ENCODE results near the gene RYR3. TPM values are rescaled to one million over a fixed set of nuclear protein-coding genes. Genes with fewer than 3 reads are reported as not detected.

Gene RYR3
- total RNA-seq, 1 donor from 2014 or later: not detected

GRCh38 chr15:33317896-33318295 is 7.1 kb downstream of the RYR3 start:
- intact Hi-C loops (cut with micrococcal nuclease): no loop called here

GRCh38 chr15:33320017-33320416 is 9.2 kb downstream of the RYR3 start:
- intact Hi-C loops (cut with micrococcal nuclease): no loop called here

DNA sequence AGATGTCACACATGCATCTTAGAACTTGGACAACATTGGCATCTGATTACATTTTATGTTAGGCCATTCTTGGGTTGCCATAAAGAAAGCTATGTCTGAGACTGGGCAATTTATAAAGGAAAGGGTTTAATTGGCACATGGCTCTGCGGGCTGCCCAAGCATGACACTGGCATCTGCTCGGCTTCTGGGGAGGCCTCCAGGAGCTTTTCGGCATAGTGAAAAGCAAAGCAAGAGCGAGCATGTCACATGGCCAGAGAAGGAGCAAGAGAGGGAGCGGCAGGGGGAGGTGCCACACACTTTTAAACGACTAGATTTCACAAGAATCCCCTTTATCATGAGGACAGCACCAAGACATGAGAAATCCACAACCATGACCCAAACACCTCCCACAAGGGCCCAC is 11.3 kb downstream of the RYR3 start:
- intact Hi-C loops (cut with micrococcal nuclease): no loop called here

GRCh38 chr15:33324609-33325008 is 13.8 kb downstream of the RYR3 start:
- intact Hi-C loops (cut with micrococcal nuclease): no loop called here

GRCh38 chr15:33326908-33327307 is 16.1 kb downstream of the RYR3 start:
- intact Hi-C loops (cut with micrococcal nuclease): no loop called here

- intact Hi-C loops (cut with micrococcal nuclease): no loop called here
Observed at GRCh38 chr15:33328106-33328505, 17.3 kb downstream of the RYR3 start.

- intact Hi-C loops (cut with micrococcal nuclease): no loop called here
Observed at GRCh38 chr15:33329457-33329856, 18.7 kb downstream of the RYR3 start.

DNA sequence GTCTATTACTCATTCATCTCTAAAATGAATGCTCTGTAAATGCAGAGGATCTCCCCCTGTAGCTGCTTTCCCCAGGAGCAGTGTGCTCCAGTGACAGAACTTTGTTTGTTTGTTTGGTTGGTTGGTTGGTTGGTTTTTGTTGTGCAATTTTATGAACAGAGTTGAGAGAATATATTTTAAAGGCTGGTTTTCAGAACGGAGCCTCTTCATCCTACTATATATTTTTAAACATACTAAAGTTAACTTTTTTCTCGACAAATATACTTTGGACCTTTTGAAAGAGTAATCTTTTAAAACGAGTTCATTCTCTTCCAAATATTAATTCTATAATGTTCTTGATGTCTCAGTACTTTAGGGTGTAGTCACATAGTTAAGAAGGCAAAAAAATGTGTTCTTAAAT is 20.2 kb downstream of the RYR3 start:
- intact Hi-C loops (cut with micrococcal nuclease): no loop called here

GRCh38 chr15:33341953-33342352 is 31.2 kb downstream of the RYR3 start:
- intact Hi-C loops (cut with micrococcal nuclease): no loop called here

DNA sequence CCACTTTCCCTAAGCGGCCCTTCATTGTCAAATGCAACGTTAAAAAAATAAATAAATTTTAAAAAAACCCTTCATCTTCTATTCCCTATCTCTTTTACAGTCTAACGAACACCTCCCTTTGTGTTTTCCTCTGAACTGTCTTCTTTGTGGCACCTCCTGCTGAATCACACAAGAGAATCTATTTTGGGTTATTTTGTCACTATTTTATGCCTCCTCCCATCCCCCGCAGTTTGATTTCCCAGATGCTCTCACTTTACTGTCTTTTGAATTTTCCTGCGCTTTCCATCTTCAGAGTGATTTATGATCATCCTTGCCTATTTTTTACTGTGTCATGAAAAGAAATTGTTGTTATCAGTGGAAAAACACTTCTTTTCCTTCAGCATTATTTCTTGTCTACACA is 32.5 kb downstream of the RYR3 start:
- intact Hi-C loops (cut with micrococcal nuclease): no loop called here

- intact Hi-C loops (cut with micrococcal nuclease): no loop called here
Observed at GRCh38 chr15:33344111-33344510, 33.3 kb downstream of the RYR3 start.

DNA sequence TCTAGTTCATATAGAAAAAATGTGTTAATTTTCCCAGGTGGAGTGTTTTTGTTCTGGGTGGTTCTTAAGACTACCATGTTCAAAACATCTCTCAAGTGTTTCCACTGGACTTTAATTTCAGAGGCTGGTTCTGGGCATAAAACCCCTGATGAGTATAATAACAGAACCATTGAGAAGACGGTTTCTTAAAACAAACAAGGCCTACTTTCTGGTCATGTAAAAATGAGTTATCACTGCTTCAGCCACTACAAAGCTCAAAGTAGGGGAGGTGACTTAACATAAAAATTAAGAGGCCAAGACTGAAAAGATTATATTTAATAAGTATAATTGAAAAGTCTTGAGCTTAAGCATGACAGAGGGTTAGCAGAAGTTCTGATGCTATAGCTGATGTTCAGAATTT is 33.8 kb downstream of the RYR3 start:
- intact Hi-C loops (cut with micrococcal nuclease): no loop called here

- intact Hi-C loops (cut with micrococcal nuclease): no loop called here
Observed at GRCh38 chr15:33354411-33354810, 43.6 kb downstream of the RYR3 start.

DNA sequence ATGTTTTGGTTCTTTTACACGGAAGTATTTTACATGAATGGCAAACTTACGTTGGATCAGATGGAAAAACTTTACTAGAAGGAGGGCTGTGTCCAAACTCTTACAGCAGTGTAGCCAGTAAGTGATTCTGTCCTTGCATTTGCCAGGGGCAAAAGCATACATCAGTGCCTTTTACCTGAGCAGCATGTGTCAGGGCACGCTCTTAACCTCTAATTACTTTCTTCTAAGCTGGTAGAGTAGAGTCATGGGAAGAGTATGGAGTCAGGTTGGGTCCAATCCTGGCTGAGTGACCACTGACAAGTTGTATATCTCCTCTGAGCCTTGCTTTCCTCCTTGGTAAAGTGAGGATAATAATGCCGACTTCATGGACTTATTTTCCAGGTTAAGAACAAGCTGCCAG is 47.1 kb downstream of the RYR3 start:
- intact Hi-C loops (cut with micrococcal nuclease): no loop called here

- intact Hi-C loops (cut with micrococcal nuclease): no loop called here
Observed at GRCh38 chr15:33358306-33358705, 47.5 kb downstream of the RYR3 start.

GRCh38 chr15:33360886-33361285 is 50.1 kb downstream of the RYR3 start:
- intact Hi-C loops (cut with micrococcal nuclease): no loop called here

GRCh38 chr15:33369941-33370622 is 59.3 kb downstream of the RYR3 start:
- intact Hi-C loops (cut with micrococcal nuclease): no loop called here

DNA sequence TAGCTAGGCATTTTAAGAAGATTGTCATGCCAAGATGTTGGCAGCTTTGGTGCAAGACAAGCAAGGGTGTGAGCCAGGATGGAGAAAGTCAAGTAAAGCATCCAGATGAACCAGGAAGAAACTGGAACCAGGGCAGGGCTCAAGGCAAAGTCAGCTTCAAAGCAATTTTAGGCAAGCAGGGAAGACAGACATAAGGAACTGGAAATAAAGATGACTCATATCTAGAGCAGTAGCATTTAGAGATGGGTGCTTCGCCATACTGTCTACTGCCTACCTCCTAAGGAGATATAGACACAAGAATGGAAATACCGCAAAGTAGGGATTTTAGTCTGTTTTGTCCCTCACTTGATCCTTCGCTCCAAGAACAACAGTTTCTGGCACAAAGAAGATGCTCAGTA is 59.9 kb downstream of the RYR3 start:
- intact Hi-C loops (cut with micrococcal nuclease): no loop called here

DNA sequence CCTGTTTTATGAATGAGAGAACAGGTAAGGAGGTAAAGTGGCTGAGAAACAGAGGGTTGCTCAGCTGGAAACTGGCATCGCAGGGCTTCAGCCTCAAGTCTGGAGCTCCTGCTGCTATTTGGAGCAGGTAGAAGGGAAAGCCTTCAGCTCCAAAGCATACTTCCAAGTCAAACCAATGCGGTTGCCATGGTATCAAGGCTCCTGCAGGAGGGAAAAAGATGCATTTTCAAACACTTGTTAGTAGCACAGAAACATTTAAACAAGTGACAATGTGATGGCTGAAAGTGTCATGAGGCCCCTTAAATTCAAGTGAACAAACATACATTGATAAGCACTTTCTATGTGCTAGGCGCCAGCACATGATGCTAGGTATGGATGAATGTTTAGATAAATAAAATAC is 60.4 kb downstream of the RYR3 start:
- intact Hi-C loops (cut with micrococcal nuclease): no loop called here

- intact Hi-C loops (cut with micrococcal nuclease): no loop called here
Observed at GRCh38 chr15:33374226-33374914, 63.6 kb downstream of the RYR3 start.

DNA sequence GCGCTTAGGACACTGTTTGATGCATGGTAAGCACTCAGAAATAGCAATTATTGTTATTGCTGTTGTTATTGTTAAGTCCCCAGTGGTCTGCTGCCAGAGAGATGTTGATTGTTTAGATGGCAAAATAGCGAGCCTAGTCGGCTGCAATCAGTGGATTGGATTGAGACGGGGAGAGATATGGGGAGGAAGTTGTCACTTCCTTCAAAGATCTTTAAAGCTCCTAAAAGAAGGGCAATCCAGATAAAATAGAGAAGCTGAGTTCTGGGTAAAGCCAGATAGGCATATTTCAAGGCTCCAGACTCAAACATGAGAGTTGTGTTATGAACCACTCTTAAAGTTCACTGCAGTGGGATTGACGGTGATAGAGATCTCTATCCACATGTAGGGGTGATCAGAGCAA is 64.5 kb downstream of the RYR3 start:
- intact Hi-C loops (cut with micrococcal nuclease): no loop called here

DNA sequence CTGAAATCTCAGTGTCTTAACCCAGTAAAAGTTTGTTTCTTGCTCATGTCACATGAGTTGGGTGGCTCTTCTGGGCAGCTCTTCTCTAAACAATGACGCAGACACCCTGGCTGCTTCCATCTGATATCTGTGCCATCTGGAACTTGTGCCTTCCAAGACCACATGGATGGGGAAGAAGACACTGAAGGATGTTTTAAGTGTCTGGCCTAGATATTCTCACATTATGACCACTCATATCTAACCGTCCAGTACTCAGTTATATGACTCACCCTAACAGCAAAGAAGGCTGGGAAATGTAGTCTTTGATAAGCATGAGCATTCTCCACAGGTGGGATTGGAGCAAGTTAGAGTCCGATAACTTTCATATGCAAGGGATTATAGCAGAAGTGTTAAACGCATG is 66.4 kb downstream of the RYR3 start:
- intact Hi-C loops (cut with micrococcal nuclease): no loop called here

DNA sequence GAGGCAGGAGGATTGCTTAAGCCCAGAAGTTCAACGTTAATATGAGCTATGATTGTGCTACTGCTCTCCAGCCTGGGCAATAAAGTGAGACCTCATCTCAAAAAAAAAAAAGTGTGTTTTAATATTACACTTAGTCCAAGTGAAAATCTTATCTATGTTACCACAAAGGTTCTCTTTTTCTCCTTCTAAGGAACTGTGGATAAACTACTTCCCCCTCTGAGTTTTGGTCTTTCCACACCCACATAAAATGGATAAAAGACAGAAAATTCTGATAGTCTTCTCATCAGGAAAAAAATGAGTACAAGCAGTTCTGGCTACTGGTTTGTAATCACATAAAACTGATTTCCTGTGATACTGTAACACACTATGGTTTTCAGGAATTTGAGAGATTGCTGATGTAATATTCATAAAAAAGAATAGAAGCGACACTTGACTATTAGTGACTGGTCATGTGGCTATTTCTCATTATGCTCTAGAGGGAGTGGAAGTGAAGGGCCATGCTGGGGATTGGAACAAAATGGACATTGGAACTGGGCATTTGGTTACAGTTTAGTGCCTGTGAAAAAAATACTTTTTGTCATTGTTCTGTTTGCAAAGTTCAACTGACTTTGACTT is 68.2 kb downstream of the RYR3 start:
- intact Hi-C loops (cut with micrococcal nuclease): no loop called here
